Activated CD8-positive, alpha-beta memory T cell treated with anti-CD3 and anti-CD28 coated beads for 36 hours (primary cell): ENCODE results near the gene RSRP1. TPM values are rescaled to one million over a fixed set of nuclear protein-coding genes. Genes with fewer than 3 reads are reported as not detected.

Experiments
- CTCF ChIA-PET: fragments of 350-600 bp; sonication (Branson Sonifier 250); formaldehyde crosslinking; loops from one replicate; lab custom pipeline; 2021; ENCODE audit warnings: antibody characterized with exemption; lab: Charles Lee
- POLR2A ChIA-PET: fragments of 350-600 bp; sonication (Branson Sonifier 250); formaldehyde crosslinking; loops from one replicate; lab custom pipeline; 2021; ENCODE audit warnings: antibody characterized with exemption; lab: Charles Lee
- total RNA-seq, 2 experiments: library from RNA; stranded (reverse); gene quantifications; one replicate each; pipeline ENCODE4 v1.2.3, GENCODE V29; 2021

Gene RSRP1
- total RNA-seq, 2 experiments from 2014 or later: 81.0 to 95.0 TPM

DNA sequence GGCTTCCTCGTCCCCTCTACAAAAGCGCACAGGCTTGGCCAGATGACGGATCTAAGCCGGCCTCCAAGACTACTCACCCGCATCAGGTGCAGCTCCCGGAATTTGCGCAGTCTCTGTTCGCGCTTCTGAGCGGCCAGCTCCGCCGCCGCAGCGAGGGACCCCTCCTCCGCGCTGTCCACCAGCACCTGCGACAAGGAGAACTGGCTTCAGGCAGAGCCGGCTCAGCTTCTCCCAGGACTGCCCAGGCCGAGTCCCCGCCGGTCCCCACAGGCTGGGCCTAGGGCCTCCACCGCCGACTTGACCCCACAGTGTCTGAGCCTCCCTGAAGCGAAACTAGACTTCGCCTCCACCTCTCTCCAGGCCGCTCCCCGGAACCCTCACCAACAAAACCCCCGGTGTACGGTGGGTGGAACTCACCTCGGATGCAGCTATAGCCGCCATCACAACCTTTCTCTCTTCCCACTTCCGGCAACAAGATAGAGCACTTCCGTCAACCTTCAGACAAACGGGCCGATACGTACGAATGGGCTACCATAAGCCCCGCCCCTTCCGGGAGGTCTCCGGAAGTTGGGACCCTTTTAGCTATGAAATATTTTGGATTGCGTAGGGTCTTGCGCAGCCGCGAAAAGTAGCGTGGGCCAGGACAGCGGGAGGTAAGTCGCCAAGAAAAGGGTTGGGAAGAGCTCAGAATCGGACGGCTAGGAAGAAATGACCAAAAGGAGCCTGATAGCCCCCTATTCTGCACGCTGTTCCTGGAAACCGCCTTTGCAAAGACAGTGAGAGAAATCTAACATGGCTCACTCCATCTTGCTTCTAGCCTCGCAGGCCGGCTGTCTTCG is 15.0 kb downstream of the RSRP1 start, which contains the start of gene SYF2:
TSS of gene SYF2 (minus strand) at position 476 of the 839 bp plus-strand sequence. CDS start at position 441, 35 bp downstream.
- ChIA-PET CTCF (interaction anchor here (0.5 to 1.2 kb wide), 4 partner anchors 11 to 1646 kb away, joined by 3 to 5 read pairs (median 3); partner anchors contain the start of gene RSRP1), POLR2A (interaction anchor here (0.6 to 2.4 kb wide), 8 partner anchors 10 to 590 kb away, joined by 3 to 16 read pairs (median 6); partner anchors contain the start of genes MACO1 and RSRP1)

DNA sequence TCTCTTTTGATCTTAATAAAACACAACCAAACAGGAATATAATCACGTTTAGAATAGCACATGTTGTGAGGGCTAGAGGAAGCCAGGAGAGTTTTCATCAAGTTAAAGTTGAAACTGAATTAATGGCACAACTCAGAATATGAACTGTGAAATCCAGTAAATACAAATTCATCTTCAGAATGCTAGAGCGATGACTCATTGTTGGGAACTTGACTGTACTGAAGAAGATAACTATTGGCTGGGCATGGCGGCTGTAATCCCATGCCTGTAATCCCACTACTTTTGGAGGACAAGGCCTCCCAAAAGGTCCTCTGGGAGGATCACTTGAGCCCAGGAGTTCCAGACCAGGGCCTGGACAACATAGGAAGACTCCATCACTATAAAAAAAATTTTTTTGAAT is 23.8 kb downstream of the RSRP1 start:
- ChIA-PET CTCF (no interaction called here), POLR2A (no interaction called here)

DNA sequence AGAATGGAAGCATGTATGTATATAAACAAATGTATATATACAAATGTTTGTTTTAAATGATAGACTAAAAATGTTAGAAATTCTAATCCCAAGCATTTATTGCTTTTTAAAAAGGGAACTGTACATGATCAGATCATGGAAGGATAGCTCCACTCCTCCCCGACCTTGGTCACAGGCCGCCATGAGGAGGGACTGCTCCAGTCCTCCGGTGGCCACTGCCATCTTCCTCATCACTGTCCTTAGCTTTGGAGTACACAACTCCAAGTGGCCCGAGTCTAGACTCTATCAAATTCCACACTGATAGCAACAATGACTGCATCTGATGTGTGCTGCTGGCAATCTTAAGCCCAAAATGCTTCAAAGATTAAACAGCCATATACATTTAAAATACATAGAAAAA is 24.6 kb downstream of the RSRP1 start:
- POLR2A ChIA-PET: no interaction called here
- CTCF ChIA-PET: no interaction called here

DNA sequence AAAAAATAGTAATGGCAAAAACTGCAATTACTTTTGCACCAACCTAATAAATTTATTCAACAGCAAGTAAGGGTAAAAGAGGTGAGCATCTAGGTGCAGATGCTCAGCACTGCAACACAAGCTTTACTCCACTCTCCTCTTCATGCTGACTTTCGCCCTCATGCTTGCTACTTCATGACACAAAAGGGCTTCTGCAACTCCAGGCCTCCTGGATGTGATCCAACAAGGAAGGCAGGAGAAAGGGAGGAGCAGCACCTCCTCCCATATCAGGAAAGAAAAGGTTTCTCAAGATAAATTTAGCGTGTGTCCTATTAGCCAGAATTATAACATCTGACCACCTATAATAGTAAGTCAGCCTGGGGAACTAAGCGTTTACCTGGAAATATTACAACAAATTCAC is 26.6 kb downstream of the RSRP1 start:
- ChIA-PET POLR2A (no interaction called here), CTCF (interaction anchor here (0.8 kb wide), 1 partner anchor 237 kb away, joined by 3 read pairs; no protein-coding TSS in a partner anchor)

- CTCF ChIA-PET: no interaction called here
- POLR2A ChIA-PET: no interaction called here
Measured at GRCh38 chr1:25219661-25220251, 27.5 kb downstream of the RSRP1 start.

- POLR2A ChIA-PET: no interaction called here
- CTCF ChIA-PET: interaction anchor here (0.6 kb wide), 1 partner anchor 539 kb away, joined by 3 read pairs; no protein-coding TSS in a partner anchor
Measured at GRCh38 chr1:25217598-25218232, 29.5 kb downstream of the RSRP1 start.

DNA sequence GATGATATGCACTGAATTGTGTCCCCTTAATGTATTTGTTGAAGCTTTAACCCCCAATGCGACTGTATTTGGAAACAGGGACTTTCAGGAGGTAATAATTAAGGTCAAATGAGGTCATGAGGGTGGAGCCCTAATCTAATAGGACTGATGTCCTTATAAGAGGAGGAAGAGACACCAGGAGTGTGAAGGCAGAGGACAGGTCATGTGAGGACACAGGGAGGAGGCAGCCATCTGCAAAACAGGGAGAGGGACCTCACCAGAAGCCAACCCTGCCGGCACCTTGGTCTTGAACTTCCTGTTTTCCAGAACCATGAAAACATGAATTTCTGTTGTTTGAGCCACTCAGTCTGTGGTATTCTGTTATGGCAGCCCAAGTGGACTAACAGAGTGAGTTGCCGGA is 30.2 kb downstream of the RSRP1 start:
- ChIA-PET CTCF (no interaction called here), POLR2A (no interaction called here)

DNA sequence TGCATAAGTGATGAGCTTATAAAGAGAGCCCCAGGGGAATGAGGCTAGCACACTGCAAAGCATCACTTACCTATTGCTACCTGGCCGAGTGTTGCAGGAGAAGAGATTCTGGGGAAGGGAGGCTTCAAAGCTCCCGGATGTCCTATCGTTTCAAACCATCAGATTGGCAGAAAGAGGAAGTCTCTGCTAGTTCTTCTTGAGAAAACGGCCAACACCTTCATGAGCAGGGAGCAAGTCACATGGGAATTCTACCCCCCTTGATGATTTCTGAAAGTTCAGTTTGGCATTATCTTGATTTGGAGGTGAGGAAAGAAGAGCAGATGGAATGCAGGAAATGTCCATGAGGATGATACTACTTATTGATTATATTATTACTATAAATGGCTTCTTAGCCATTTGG is 31.1 kb downstream of the RSRP1 start:
- CTCF ChIA-PET: interaction anchor here (1.4 kb wide), 1 partner anchor 11 kb away, joined by 6 read pairs; no protein-coding TSS in a partner anchor
- POLR2A ChIA-PET: no interaction called here

GRCh38 chr1:25212725-25213124 is 34.5 kb downstream of the RSRP1 start:
- ChIA-PET POLR2A (no interaction called here), CTCF (interaction anchor here (0.6 to 0.9 kb wide), 2 partner anchors 8 to 158 kb away, joined by 3 to 4 read pairs; no protein-coding TSS in a partner anchor)

DNA sequence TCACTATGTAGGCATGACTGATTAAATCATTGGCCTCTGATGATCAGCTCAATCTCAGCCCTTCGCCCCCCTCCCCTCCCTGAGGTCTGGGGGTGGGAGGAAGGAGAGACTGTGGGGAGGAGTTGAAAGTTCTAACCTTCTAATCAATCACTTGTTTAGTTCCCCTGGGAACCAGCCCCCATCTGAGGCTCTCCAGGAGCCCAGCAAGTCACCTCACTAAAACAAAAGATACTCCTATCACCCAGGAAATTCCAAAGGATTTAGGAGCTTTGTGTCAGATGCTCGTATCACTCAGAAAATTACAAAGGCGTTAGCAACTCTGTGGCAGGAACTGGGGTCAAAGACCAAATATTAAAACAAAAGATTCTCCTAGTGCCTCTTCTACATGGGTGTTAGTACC is 36.5 kb downstream of the RSRP1 start:
- ChIA-PET CTCF (no interaction called here), POLR2A (interaction anchor here (0.7 kb wide), 1 partner anchor 137 kb away, joined by 3 read pairs; no protein-coding TSS in a partner anchor)

- CTCF ChIA-PET: no interaction called here
- POLR2A ChIA-PET: no interaction called here
Measured at GRCh38 chr1:25209516-25209915, 37.7 kb downstream of the RSRP1 start.

GRCh38 chr1:25208561-25209222 is 38.6 kb downstream of the RSRP1 start:
- ChIA-PET POLR2A (no interaction called here), CTCF (interaction anchor here (0.6 to 0.7 kb wide), 2 partner anchors 166 to 189 kb away, joined by 3 read pairs; no protein-coding TSS in a partner anchor)

DNA sequence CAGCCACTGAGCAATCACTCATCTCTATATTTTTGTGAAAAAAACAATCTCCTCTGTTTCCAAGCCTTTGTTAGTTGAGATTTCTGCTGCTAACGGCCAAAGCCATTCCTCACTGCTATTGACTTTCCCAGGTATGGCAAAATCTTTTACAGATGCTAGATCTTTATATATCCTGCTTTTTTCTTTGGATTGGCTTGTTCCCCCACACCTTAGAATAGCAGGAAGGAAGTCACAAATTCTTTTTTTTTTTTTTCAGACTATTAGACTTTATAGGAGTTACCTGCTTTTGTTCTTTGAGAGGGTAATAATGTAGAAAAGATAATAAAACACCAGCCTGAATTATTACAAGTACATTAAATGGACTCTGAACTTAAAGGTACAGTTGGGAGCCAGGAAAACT is 39.2 kb downstream of the RSRP1 start:
- ChIA-PET CTCF (interaction anchor here (0.7 kb wide), 1 partner anchor 165 kb away, joined by 3 read pairs; no protein-coding TSS in a partner anchor), POLR2A (no interaction called here)

DNA sequence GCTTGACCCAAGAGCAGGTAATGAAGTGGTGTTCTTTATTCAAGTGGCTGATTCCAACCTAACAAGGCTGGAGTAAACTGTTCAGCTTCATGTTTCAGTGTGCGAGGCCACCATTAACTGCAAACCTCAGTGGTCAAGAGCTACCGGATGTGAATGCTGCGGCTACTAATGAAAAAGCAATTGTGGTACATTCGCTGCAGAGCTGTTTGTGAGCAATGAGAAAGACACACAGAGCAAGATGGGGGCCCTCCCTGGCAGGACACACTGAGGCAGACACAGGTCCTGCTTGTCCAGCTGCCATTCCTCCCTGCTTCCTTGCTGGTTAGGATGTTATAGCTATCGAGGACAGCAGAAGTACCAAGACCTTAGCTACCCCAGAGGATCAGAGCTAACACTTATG is 41.1 kb downstream of the RSRP1 start:
- POLR2A ChIA-PET: interaction anchor here (0.6 kb wide), 2 partner anchors 36 to 57 kb away, joined by 3 to 4 read pairs; no protein-coding TSS in a partner anchor
- CTCF ChIA-PET: interaction anchor here (0.7 to 1.4 kb wide), 4 partner anchors 14 to 1144 kb away, joined by 3 to 5 read pairs (median 3); no protein-coding TSS in a partner anchor

DNA sequence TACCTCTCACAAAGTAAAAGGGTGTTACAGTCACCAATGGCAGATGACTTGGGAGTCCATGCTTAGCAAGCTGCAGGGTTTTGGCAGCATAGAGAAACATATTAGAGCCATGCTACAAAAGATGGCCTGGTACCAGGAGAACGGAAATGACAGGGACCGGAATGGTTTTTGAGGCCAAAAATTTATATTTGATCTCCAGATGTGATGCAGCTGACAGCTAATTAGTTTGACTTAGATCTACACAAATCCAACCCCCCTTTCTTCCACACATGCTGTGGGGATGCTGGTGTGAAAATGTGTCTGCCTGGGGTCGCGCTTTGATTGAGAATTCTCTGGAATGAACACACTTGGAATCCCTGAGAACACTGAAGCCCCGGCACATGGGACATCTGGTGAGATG is 41.5 kb downstream of the RSRP1 start:
- ChIA-PET CTCF (interaction anchor here (0.7 to 1.8 kb wide), 8 partner anchors 14 to 1145 kb away, joined by 3 to 5 read pairs (median 3); no protein-coding TSS in a partner anchor), POLR2A (interaction anchor here (0.6 kb wide), 1 partner anchor 35 kb away, joined by 4 read pairs; no protein-coding TSS in a partner anchor)

DNA sequence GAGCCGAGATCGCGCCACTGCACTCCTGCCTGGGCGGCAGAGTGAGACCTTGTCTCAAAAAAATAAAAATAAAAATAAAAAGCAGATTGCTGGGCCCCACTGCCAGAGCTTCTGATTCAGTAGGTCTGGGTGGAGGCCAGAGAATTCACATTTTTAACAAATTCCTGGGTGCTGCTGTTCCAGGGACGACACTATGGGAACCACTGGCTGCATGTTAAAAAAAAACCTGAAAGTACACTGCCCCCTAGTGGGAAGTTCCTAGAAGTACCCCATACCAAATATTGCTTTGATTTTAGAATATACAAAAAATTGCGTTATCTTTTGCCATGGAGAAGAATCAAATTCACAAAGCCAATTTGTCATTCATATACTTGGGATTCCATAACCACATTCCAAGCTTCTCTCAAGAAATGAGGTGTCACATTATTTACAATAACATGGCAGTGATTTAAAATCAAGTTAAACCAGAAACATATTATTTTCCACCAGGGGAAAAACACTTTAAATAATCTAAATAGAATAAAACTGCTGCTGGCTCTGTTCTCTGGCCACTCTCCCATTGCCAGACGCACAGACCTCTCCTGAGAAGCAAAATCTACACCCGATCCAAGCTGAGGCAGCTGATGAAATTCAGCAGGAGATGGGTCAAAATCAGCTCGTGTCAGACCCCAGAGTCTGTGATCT is 42.3 kb downstream of the RSRP1 start:
- POLR2A ChIA-PET: interaction anchor here (0.6 kb wide), 2 partner anchors 214 to 240 kb away, joined by 3 to 7 read pairs; no protein-coding TSS in a partner anchor
- CTCF ChIA-PET: interaction anchor here (0.7 to 1.8 kb wide), 9 partner anchors 8 to 516 kb away, joined by 3 to 6 read pairs (median 3); no protein-coding TSS in a partner anchor

DNA sequence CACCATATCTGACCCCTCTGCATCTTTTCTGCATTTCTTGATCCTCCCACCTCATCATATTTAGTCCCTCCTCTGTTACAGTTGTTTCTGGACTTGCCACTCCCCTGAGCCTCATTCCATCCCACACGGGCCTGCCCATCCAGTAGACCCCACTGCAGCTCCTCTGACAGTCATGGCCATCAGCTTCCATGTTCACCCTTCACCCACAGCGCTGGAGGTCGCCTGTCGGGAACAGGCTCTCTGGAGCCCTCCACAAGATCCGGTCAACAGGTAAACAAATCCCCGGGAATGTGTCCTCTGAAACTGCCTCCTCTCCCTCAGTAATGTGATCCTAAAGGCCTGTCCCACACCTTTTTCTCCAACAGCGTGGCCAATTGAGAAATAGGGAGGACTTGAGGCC is 46.2 kb downstream of the RSRP1 start:
- ChIA-PET CTCF (no interaction called here), POLR2A (no interaction called here)
